Measurements from ENCODE around the gene DNM3. TPM values are rescaled to one million over a fixed set of nuclear protein-coding genes. Genes with fewer than 3 reads are reported as not detected.

DNM3 gene
- total RNA-seq, 1 experiment from 2014 or later = 0.71 TPM

- BruUV-seq (replicated peaks) = no TSS peak
- no peaks in the 10 kb centered on the region for H3K9me3 ChIP-seq (ENCODE audit: low read depth, low read length, poor library complexity, severe bottlenecking)
- no peaks in the 10 kb centered on the region for H3K36me3 ChIP-seq (ENCODE audit: insufficient read depth, low read length, poor library complexity, severe bottlenecking)
- no peaks in the 10 kb centered on the region for H3K27me3 ChIP-seq (replicated peaks; ENCODE audit: insufficient read depth, low read depth, low read length, poor library complexity)
- H3K27ac ChIP-seq (ENCODE audit: low read depth, low read length, poor library complexity, severe bottlenecking) = no peak overlapping the region
- TF ChIP-seq EZH2 (IDR thresholded peaks at IDR 0.05; ENCODE audit: borderline replicate concordance, low read depth, low read length, poor library complexity, severe bottlenecking) (no peak), CTCF (conservative IDR thresholded peaks at IDR 0.05; ENCODE audit: low read depth, low read length) (no peak)
- intact Hi-C loops (cut with micrococcal nuclease; ENCODE audit: unreplicated experiment) = no loop called here
- POLR2A ChIA-PET (ENCODE audit: low non-redundant PET) = no interaction called here
- DNase-seq (ENCODE audit: low spot score) = no peak
- no peak overlapping the region for H3K4me3 ChIP-seq (ENCODE audit: low read depth, low read length, poor library complexity, severe bottlenecking)
- H3K4me1 ChIP-seq (ENCODE audit: insufficient read depth, low read length, poor library complexity, severe bottlenecking) = peaks cover 29% of the 10 kb centered on the region
- CTCF ChIA-PET = no interaction called here
Observed at GRCh38 chr1:172105230-172105629, 263.9 kb downstream of the DNM3 start.

GRCh38 chr1:172107316-172107975, 266.1 kb downstream of the DNM3 start:
- no peak overlapping the region for H3K4me3 ChIP-seq (ENCODE audit: low read depth, low read length, poor library complexity, severe bottlenecking)
- DNase-seq (ENCODE audit: low spot score) = peak; percentile 13
- no peak for TF ChIP-seq EZH2 (IDR thresholded peaks at IDR 0.05; ENCODE audit: borderline replicate concordance, low read depth, low read length, poor library complexity, severe bottlenecking)
- no peak for TF ChIP-seq CTCF (conservative IDR thresholded peaks at IDR 0.05; ENCODE audit: low read depth, low read length)
- intact Hi-C loops (cut with micrococcal nuclease; ENCODE audit: unreplicated experiment) = no loop called here
- H3K27ac ChIP-seq (ENCODE audit: low read depth, low read length, poor library complexity, severe bottlenecking) = peak overlapping the region; percentile 90
- POLR2A ChIA-PET (ENCODE audit: low non-redundant PET) = interaction anchor here (0.6 kb wide), 1 partner anchor 303 kb away, joined by 3 read pairs; no protein-coding TSS in a partner anchor
- no TSS peak for BruUV-seq (replicated peaks)
- H3K9me3 ChIP-seq (ENCODE audit: low read depth, low read length, poor library complexity, severe bottlenecking) = no peaks in the 10 kb centered on the region
- H3K4me1 ChIP-seq (ENCODE audit: insufficient read depth, low read length, poor library complexity, severe bottlenecking) = peaks cover 45% of the 10 kb centered on the region
- no peaks in the 10 kb centered on the region for H3K36me3 ChIP-seq (ENCODE audit: insufficient read depth, low read length, poor library complexity, severe bottlenecking)
- H3K27me3 ChIP-seq (replicated peaks; ENCODE audit: insufficient read depth, low read depth, low read length, poor library complexity) = no peaks in the 10 kb centered on the region
- CTCF ChIA-PET = no interaction called here

GRCh38 chr1:172108161-172108893, 267.0 kb downstream of the DNM3 start:
- Histone ChIP-seq H3K36me3 (ENCODE audit: insufficient read depth, low read length, poor library complexity, severe bottlenecking) (no peaks in the 10 kb centered on the region), H3K4me3 (ENCODE audit: low read depth, low read length, poor library complexity, severe bottlenecking) (no peak overlapping the region), H3K4me1 (ENCODE audit: insufficient read depth, low read length, poor library complexity, severe bottlenecking) (peaks cover 54% of the 10 kb centered on the region), H3K27ac (ENCODE audit: low read depth, low read length, poor library complexity, severe bottlenecking) (peak overlapping the region; percentile 90), H3K27me3 (replicated peaks; ENCODE audit: insufficient read depth, low read depth, low read length, poor library complexity) (no peaks in the 10 kb centered on the region), H3K9me3 (ENCODE audit: low read depth, low read length, poor library complexity, severe bottlenecking) (no peaks in the 10 kb centered on the region)
- TF ChIP-seq EZH2 (IDR thresholded peaks at IDR 0.05; ENCODE audit: borderline replicate concordance, low read depth, low read length, poor library complexity, severe bottlenecking) = no peak
- no peak for TF ChIP-seq CTCF (conservative IDR thresholded peaks at IDR 0.05; ENCODE audit: low read depth, low read length)
- no TSS peak for BruUV-seq (replicated peaks)
- intact Hi-C loops (cut with micrococcal nuclease; ENCODE audit: unreplicated experiment) = loop anchor here (2.0 kb wide), 1 partner anchor 36 kb away; no protein-coding TSS in a partner anchor
- peak; percentile 71 for DNase-seq (ENCODE audit: low spot score)
- POLR2A ChIA-PET (ENCODE audit: low non-redundant PET) = interaction anchor here (0.6 kb wide), 1 partner anchor 304 kb away, joined by 3 read pairs; no protein-coding TSS in a partner anchor
- CTCF ChIA-PET = no interaction called here

Measured in A673 (cell line).